Activated T-cell treated with anti-CD3 and anti-CD28 coated beads for 1 hour (primary cell): ENCODE results near the gene SELENOW.
"Not testable (repeated sequence)": the region's sequence is repeated elsewhere in the genome, so short reads cannot be mapped to it uniquely, and the experiment has no call there.

Experiments used
- DNase-seq: peaks from one replicate; pipeline ENCODE4 v3.0.0-alpha.2; 2020; ENCODE audit warnings: low read depth

Gene SELENOW

DNA sequence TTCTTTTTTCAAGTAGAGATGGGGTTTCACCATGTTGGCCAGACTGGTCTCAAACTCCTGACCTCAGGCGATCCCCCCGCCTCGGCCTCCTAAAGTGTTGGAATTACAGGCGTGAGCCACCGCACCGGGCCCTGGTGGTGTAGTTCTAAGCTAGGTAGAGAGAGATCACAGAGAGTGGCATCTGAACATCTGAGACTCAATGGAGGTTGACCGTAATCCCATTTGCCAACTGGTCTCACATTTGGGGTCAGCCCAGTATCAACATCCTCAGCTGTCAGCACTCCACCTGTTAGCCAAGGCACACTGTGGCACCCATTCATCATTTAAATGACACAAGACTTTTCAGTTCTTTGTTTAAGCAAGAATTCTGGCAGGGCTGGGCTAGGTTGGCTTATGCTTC is 8.1 kb downstream of the SELENOW start:
- DNase-seq: no peak

DNA sequence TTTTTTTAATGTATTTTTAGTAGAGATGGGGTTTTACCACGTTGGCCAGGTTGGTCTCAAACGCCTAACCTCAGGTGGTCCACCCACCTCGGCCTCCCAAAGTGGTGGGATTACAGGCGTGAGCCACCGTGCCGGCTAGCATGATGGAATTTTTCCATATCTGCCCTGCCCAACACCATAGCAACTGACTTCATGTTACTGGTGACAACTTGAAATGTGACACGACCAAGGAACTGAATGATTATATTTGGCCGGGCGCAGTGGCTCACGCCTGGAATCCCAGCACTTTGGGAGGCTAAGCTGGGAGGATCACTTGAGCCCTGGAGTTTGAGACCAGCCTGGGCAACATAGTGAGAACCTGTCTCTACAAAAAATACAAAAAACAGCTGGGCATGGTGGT is 8.8 kb downstream of the SELENOW start:
- DNase-seq: not testable (repeated sequence)

DNA sequence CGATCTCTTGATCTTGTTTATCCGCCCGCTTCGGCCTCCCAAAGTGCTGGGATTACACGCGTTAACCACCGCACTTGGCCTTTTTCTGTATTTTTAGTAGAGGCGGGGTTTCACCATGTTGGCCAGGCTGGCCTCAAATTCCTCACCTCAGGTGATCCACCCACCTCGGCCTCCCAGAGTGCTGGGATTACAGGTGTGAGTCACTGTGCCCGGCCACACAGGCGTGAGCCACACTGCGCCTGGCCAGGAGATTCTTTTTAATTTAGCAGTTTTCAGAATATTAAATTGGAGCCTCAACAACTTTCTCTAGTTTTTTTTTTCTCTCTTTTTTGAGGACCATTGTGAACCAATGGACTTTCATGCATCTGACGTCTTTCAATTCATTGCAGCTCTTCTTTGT is 11.3 kb downstream of the SELENOW start:
- not testable (repeated sequence) for DNase-seq

DNA sequence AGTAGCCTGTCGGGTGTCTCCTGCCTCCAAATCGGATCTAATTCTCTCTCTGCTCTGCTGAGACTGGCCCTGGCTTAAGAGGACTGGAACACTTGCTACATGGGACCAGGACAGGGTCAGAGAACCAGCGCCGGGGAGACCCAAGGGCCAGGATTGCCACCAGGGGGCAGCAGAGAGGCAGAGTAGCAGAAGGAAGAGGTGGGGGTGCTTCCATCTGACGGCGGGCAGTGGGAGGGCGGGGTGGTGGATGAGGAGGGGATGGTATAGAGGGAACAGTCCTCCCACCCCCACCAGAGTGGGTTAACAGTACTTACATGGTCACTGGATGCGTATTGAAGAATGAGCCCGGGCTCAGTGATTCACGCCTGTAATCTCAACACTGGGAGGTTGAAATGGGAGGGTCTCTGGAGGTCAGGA is 11.9 kb downstream of the SELENOW start:
- peak; percentile 93 for DNase-seq

DNA sequence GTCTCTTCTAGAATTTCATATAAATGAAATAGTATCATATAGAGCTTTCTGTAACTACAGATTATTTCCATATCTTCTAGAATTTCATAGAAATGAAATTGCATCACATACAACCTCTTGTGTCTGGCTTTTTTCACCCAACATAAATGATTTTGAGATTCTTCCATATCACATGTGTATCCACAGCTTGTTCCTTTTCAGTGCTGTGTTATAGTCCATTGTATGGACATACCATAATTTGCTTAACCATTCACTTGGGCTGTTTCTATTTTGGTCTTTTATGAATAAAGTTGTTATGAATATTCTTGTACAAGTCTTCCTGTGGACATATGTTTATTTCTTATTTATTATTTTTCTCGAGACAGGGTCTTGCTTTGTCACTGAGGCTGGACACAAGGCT is 14.1 kb downstream of the SELENOW start:
- DNase-seq: no peak

DNA sequence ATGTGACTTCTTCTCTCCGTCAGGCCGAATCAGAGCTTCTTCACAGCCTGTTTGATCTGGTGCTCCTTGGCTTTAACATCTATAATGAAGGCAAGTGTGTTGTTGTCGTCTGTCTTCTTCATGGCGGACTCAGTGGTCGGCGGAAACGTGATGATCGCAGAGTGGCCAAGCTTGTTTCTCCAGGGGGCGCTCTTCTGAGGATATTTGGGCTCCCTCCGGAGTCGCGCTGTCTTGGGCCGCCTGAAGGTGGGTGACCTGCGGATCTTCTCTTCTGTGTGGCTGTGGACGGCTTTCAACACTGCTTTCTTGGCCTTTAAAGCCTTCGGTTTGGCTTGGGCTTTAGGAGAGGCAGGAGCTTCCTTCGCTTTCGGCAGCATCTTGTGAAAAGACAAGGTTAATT is 16.0 kb downstream of the SELENOW start:
- DNase-seq: no peak

DNA sequence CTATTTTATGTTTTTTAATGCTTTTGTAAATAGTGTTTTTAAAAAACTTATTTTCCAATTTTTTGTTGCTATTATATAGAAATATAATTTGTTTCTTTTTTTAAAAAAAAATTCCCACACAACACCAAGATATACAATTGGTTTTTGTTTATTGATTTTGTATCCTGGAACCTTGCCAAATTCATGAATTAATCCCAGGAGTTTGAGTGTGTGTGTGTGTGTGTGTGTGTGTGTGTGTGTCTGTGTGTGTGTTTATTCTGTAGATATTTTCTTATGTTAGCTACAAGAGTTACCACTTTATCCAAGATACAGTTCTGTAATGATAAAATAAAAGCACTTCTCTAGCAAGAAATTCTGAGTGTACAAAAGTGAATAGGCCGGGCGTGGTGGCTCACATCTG is 18.3 kb downstream of the SELENOW start:
- no peak for DNase-seq

DNA sequence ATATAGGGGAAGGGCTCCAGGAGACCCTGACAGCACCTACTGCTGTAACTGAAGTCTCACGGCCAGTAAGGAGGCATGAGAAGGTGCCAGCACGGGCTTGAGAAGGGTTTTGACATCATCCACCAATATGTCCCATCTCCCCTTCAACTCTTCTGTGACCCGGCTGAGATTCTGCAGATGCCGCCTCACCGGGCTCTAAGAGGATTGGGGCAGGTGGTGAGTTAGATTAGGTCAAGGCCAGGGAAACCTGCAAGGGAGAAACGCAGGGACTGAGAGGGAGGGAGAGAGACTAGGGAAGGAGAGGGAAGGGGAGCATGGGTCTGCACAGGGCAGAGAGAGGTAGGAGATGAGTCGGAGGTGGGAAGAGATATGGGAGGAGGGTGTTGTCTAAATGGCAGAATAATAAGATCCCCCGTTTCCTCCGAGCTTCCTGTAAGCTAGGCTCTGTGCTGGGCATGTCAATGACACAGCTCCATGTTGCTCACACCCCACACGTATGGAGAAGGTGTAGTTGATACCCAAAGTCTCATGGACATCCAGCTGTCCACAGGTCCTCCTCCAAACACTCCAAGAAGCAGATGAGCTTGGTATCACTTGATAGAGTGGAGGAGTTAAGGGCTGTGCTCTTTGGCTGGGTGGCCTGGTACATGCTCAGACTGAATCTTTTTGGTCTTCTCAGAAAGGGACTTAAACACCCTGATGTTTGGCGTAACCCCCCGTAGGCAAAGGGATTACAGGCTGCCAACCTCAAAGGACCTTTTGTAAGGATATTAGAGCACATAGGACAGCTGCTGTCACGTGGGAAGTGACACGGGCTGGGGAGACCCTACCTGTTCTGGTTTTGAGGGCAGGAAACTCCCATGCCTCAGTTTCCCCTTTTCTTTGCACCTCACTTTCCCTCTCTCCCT is 19.7 kb downstream of the SELENOW start:
- DNase-seq: no peak

DNA sequence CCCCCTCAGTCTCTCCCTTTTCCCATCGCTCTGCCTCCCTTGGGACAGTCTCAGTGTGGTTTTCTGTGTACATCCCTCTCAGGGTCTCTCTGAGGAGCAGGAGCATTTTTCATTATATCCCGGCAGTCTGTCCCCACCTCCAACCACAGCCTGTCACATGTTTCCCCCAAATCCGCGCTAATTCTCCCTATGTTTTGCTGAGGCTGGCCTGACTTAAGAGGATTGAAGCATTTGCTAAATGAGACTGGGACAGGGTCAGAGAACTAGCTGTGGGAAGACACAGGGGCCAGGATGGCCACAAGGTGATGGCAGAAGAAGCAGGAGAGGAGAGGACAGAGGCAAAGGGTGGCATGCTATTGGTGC is 20.4 kb downstream of the SELENOW start:
- DNase-seq: no peak

DNA sequence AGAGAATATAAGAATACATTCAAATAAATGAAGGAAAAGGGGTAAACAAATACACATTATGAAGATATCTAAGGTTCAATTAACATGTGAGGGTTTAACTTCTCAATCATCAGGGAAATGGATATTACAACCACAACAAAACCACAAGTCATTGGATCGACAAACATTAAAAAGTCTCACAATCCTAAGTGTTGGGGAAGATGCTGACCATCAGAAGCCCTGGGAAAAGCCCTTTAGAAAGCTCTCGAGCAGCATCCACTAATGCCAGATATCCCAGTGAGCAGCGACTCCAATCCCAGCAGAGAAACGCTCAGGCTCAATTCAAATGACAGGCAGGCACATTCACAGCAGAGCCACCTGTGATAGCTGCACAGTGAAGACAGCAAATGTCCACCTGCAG is 22.8 kb downstream of the SELENOW start:
- no peak for DNase-seq

DNA sequence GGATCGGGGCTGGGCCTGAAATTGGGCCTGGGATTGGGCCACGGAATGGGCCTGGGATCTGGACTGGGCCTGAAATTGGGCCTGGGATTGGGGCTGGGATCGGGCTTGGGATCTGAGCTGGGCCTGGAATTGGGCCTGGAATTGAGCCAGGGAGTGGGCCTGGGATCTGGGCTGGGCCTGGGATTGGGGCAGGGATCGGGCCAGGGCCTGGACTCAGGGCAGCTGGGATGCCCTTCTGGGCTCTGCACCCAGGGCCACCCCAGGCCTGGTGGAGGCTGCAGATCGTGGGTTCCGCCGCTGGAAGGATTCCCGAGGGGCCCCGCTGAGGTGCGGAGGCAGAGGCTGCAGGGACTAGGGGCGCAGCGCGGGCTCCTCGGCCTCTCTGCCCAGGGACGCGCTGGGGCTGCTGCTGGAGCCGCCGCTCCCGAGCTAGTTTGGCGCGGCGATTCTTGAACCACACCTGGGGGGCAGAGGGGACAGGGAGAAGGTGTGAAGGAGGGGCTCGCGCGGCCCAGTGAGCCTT is 24.1 kb downstream of the SELENOW start:
- no peak for DNase-seq

DNA sequence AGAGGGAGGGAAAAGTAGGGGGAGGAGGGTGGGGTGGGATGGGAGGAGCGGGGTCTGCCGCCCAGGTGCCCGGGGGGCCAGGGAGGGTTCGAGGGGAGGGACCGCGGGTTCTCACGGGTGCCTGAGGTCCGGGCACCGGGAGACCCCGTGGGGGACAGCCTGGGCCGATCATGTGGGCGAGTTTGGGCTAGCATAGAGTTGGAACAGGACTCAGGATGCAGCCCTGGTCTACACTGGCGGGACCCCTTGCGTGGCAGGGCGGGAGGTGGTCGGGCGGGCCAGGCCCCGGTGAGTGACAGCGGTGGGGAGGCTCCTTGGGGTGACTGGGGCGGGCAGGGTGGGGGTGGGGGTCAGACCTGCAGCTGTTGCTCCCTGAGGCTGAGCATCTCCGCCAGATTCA is 24.6 kb downstream of the SELENOW start:
- DNase-seq: not testable (repeated sequence)

DNA sequence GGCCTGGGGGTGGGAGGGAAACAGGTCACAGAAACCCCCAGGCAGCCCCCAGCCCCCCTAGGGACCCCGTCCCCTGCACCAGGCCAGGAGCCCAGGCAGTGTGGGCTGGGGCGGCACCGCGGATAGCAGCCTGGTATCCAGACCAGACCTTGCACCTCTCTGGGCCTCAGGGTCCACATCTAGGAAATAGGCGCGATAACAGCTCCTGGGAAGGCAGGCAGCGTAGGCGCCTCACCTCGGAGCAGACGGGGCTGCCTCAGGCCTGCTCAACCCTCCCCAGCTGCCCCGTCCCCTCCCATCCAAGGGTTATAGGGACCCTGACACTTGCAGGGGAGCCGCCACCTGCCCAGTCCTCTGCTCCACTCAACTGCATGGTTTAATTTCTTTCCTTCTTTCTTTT is 25.2 kb downstream of the SELENOW start:
- not testable (repeated sequence) for DNase-seq

DNA sequence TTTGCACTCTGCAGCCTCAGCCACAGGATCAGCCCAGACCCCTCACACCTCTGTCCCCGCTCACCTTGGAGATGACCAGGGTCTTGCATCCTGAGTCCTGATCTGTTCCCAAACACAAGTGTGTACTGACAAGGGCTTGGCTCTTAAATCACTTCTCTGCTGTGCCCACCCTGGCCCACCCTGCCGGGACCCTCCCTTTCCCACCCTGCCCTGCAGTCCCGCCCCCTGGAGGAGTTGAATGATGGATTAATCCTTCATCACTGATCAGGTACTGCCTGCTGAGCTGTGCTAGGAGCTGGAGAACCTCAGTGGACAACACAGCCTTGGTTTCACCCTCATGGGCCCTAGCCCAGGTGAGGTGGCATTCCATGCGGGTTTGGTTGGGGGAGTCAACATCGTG is 25.9 kb downstream of the SELENOW start, which contains the start of gene TPRX1:
Gene TPRX1, minus strand, starts transcription at position 101 of the 400 bp plus-strand sequence. Its CDS starts 12 bp downstream, at position 89.
- not testable (repeated sequence) for DNase-seq

DNA sequence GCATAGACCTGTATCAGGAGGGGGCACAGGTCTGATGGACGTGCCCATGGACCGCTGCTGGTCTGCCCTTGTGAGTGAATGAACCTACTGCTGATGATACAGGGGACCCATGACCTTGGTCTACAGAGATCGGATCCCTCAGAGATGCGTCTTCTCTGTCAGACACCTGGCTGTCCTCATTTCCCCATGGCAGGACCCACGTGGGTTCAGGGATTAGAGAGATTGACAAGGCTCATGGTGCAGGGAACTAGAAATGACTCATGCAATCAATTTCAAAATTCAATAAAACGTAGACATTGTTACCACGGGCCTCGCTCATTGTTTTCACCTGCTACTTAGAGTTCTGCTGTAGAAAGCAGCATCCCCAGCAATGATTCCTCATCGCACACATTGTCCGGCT is 26.8 kb downstream of the SELENOW start:
- no peak for DNase-seq

DNA sequence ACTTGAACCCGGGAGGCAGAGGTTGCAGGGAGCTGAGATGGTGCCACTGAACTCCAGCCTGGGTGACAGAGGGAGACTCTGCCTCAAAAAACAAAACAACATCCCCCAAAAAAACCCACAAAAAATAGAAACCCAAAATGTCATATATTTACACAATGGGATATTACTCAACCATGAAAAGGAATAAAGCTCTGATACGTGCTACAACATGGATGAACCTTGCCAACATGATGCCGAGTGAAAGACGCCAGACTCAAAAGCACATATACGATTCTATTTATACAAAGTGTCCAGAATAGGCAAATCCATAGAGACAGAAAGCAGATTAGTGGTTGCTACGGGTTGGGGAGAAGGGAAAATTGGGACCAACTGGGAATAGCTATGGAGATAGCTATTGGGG is 27.9 kb downstream of the SELENOW start:
- no peak for DNase-seq

DNA sequence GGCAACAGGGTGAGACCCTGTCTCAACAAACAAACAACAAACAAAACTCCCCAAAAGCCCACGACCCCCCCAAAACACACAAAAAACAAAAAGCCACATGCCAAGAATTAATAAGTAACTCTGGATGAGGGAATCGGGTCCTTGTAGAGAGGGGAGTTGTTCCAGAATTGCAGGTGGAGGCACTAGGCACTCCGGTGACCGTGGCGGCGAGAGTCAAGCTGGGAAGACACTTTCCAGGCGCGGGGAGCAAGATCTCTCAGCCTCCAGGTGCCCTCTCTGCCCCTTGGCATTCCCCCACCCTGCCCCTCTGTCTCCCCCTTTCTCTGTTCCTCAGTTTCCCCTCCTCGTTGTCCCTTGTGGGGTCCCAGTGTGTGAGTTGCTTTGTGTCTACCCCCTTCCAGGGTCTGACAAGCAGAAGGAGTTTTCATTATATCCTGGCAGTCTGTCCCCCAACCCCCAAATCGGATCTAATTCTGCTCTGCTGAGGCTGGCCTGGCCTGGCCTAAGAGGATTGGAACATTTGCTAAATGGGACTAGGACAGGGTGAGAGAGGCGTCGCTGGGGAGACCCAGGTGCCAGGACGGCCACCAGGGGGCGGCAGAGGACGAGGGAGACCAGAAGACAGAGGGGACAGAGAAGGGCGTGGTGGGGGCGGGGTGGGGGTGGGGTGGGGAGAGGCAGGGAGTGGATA is 34.9 kb downstream of the SELENOW start:
- peak; percentile 79 for DNase-seq

DNA sequence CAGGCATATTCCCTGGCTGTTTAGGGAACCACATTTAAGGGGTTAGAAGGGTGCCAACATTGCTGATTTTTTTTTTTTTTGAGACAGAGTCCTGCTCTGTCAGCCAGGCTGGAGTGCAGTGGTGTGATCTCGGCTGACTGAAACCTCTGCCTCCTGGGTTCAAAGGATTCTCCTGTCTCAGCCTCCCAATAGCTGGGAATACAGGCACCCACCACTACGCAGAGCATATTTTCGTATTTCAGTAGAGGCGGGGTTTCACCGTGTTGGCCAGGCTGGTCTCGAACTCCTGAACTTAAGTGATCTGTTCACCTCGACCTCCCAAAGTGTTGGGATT is 35.5 kb downstream of the SELENOW start:
- no peak for DNase-seq

DNA sequence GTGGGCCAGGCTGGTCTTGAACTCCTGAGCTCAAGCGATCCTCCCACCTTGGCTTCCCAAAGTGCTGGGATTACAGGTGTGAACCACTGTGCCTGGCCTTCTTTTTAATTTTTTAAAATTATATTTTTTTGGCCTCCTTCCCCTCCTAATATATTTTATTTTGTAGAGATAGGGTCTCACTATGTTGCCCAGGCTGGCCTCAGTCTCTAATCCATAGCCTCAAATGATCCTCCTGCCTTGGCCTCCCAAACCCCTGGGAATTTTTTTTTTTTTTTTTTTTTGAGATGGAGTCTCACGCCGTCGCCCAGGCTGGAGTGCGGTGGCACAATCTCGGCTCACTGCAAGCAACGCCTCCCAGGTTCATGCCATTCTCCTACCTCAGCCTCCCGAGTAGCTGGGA is 37.8 kb downstream of the SELENOW start:
- DNase-seq: not testable (repeated sequence)

DNA sequence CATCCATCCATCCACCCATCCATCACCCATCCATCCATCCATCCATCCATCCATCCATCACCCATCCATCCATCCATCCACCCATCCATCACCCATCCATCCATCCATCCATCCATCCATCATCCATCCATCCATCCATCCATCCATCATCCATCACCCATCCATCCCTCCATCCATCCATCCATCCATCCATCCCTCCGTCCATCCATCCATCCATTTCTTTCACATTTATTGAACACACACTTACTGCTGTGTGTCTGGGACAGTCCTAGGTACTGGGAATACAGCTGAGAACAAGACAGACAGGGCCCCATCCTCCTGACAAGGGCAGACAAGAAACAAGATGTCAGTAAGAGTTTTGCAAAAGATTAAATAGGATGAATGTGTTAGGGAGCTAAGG is 39.7 kb downstream of the SELENOW start:
- not testable (repeated sequence) for DNase-seq

DNA sequence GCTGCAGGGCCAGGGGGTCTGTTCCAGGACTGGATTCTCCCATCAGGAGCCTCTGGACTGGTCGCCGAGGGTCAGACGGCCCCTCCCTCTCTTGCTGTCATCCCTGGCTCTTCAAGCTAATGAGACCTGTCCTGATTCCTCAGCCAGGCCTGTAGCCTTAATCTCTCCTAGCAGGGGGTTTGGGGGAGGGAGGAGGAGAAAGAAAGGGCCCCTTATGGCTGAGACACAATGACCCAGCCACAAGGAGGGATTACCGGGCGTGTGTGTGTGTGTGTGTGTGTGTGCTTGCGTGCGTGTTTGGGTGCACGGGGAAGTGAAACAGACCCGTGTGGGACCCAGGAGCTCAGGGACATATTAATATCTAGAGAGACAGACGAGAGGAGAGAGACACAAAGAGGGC is 41.4 kb downstream of the SELENOW start:
- DNase-seq: no peak

DNA sequence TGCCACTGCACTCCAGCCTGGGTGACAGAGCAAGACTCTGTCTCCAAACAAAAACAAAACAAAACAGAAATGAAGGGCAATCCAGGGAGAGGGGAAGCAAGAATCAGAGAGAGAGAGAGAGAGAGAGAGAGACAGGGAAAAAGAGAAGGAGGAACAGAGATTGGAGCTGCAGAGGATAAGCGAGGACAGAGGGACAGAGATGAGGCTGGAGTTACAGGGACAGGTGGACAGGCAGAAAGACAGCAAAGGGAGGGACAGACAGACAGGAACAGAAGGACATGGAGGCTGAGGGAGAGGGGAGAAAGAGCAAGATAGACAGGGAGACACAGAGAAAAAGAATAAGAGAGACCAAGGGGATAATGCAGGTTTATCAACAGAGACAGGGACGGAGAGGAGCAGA is 41.9 kb downstream of the SELENOW start:
- DNase-seq: no peak

DNA sequence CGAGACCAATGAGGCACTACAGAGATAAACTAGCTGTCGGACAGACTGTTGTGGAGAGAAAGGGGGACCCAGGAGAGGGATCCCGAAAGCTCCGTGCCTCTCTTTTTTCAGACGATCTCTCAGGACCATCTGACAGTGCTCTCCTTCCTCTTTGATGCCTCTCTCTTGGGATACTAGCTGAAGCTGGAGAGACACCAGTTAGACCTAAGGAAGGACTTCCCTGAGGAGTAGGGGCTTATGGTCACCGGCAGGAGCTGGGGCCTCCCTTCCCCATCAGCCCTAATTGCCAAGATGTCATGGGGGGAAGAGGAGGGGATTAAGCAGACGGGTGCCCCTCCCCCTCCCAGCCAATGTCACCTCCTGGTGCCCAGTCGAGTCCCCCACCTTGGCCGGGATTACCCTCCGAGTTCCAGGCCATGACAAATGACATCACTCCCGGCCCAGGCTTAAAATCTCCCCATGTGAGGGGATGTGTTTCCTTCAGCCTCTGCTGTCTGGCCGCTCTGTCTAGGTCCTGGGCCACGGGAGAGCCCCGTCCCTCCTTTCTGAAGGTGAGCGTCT is 43.0 kb downstream of the SELENOW start, which contains the start of gene CRX:
Gene CRX, plus strand, starts transcription at position 478 of the 561 bp plus-strand sequence. CDS start 12,507 bp downstream, outside the sequence.
- DNase-seq: no peak
